H7 (cell line): Measurements from ENCODE around the gene RPS16. TPM values are rescaled to one million over a fixed set of nuclear protein-coding genes. Genes with fewer than 3 reads are reported as not detected.
A peak's percentile ranks its signal among the peaks of the same experiment; 100 is the strongest.
"Not testable (repeated sequence)": the region's sequence is repeated elsewhere in the genome, so short reads cannot be mapped to it uniquely, and the experiment has no call there.

Experiments used
- DNase-seq: peaks from one replicate; pipeline ENCODE4 v3.0.0; 2012
- H3K27me3 ChIP-seq: 2 replicates; pipeline ENCODE4 v1.6.0; 2011; ENCODE audit warnings: mild to moderate bottlenecking, low read length; ENCODE audit not compliant: control insufficient read depth, insufficient read depth
- H3K36me3 ChIP-seq: replicated peaks from 2 replicates; pipeline ENCODE4 v1.5.1; 2011; ENCODE audit warnings: low read length; ENCODE audit not compliant: control insufficient read depth, insufficient read depth
- H3K4me3 ChIP-seq: 2 replicates; pipeline ENCODE4 v1.5.1; 2011; ENCODE audit warnings: low read depth, mild to moderate bottlenecking, control low read depth, low read length, moderate library complexity; ENCODE audit not compliant: insufficient read depth
- total RNA-seq: library from RNA; depleted of rRNA; stranded (reverse); fragments of >200 nt; shearing (Covaris generic); gene quantifications from 2 replicates; pipeline ENCODE4 v1.2.3, GENCODE V29; 2014; rRNA removed

The RPS16 gene
- total RNA-seq, result 42.4 and 55.8 TPM in 2 replicates

- peak within 1 kb of the TSS; percentile 95 for H3K4me3 ChIP-seq
Observed at GRCh38 chr19:39435499-39436349, at the start of gene RPS16. TSS of gene RPS16 (minus strand) at chr19:39435949. CDS start at chr19:39435895, 54 bp downstream.

GRCh38 chr19:39483141-39483540 lies 47.4 kb upstream of the RPS16 start:
- no peak overlapping the region for H3K4me3 ChIP-seq
- no peaks in the 10 kb centered on the region for H3K27me3 ChIP-seq
- H3K36me3 ChIP-seq, result peaks cover 19% of the 10 kb centered on the region
- no peak for DNase-seq

More at GRCh38 chr19:39435499-39436349, at the start of gene RPS16:
- no peaks in the 10 kb centered on the region for H3K27me3 ChIP-seq
- peaks cover 24% of the 10 kb centered on the region for H3K36me3 ChIP-seq
- peak; percentile 98 for DNase-seq

- Histone ChIP-seq H3K27me3 (no peaks in the 10 kb centered on the region), H3K4me3 (peak overlapping the region; percentile 99), H3K36me3 (peaks cover 13% of the 10 kb centered on the region)
- DNase-seq, result no peak
Observed at GRCh38 chr19:39481676-39482075, 45.9 kb upstream of the RPS16 start.

GRCh38 chr19:39481229-39481545 lies 45.4 kb upstream of the RPS16 start:
- H3K27me3 ChIP-seq, result no peaks in the 10 kb centered on the region
- peaks cover 13% of the 10 kb centered on the region for H3K36me3 ChIP-seq
- DNase-seq, result no peak
- peak overlapping the region; percentile 99 for H3K4me3 ChIP-seq

GRCh38 chr19:39480337-39481228 lies 44.8 kb upstream of the RPS16 start, which contains the start of gene TIMM50:
TSS of gene TIMM50 (plus strand) at chr19:39480838. CDS start at chr19:39480854, 16 bp downstream.
- DNase-seq, result peak; percentile 98
- H3K4me3 ChIP-seq, result peak within 1 kb of the TSS; percentile 99
- no peaks in the 10 kb centered on the region for H3K27me3 ChIP-seq
- H3K36me3 ChIP-seq, result peaks cover 13% of the 10 kb centered on the region

GRCh38 chr19:39479916-39480315 lies 44.2 kb upstream of the RPS16 start:
- H3K27me3 ChIP-seq, result no peaks in the 10 kb centered on the region
- peaks cover 13% of the 10 kb centered on the region for H3K36me3 ChIP-seq
- H3K4me3 ChIP-seq, result no peak overlapping the region
- no peak for DNase-seq

GRCh38 chr19:39479319-39479801 lies 43.6 kb upstream of the RPS16 start:
- peaks cover 19% of the 10 kb centered on the region for H3K36me3 ChIP-seq
- not testable (repeated sequence) for H3K4me3 ChIP-seq, DNase-seq, H3K27me3 ChIP-seq

GRCh38 chr19:39475748-39476147 lies 40.0 kb upstream of the RPS16 start:
- no peak overlapping the region for H3K4me3 ChIP-seq
- no peak for DNase-seq
- no peaks in the 10 kb centered on the region for H3K27me3 ChIP-seq
- peaks cover 26% of the 10 kb centered on the region for H3K36me3 ChIP-seq

- DNase-seq, result peak; percentile 95
- Histone ChIP-seq H3K4me3 (no peak overlapping the region), H3K36me3 (peaks cover 39% of the 10 kb centered on the region), H3K27me3 (no peaks in the 10 kb centered on the region)
Observed at GRCh38 chr19:39474139-39474620, 38.4 kb upstream of the RPS16 start.

- no peak for DNase-seq
- Histone ChIP-seq H3K27me3 (no peaks in the 10 kb centered on the region), H3K36me3 (peaks cover 46% of the 10 kb centered on the region), H3K4me3 (no peak overlapping the region)
Observed at GRCh38 chr19:39473443-39473960, 37.8 kb upstream of the RPS16 start.

- Histone ChIP-seq H3K4me3 (no peak overlapping the region), H3K27me3 (no peaks in the 10 kb centered on the region), H3K36me3 (peaks cover 51% of the 10 kb centered on the region)
- DNase-seq, result no peak
Observed at GRCh38 chr19:39472746-39473442, 37.1 kb upstream of the RPS16 start.

GRCh38 chr19:39471756-39472536 lies 36.2 kb upstream of the RPS16 start:
- no peak for DNase-seq
- peaks cover 53% of the 10 kb centered on the region for H3K36me3 ChIP-seq
- no peaks in the 10 kb centered on the region for H3K27me3 ChIP-seq
- no peak overlapping the region for H3K4me3 ChIP-seq

- DNase-seq, result no peak
- Histone ChIP-seq H3K36me3 (peaks cover 57% of the 10 kb centered on the region), H3K4me3 (no peak overlapping the region), H3K27me3 (no peaks in the 10 kb centered on the region)
Observed at GRCh38 chr19:39470724-39471339, 35.1 kb upstream of the RPS16 start.
